ENCODE data around the gene ZNF71.

DNA sequence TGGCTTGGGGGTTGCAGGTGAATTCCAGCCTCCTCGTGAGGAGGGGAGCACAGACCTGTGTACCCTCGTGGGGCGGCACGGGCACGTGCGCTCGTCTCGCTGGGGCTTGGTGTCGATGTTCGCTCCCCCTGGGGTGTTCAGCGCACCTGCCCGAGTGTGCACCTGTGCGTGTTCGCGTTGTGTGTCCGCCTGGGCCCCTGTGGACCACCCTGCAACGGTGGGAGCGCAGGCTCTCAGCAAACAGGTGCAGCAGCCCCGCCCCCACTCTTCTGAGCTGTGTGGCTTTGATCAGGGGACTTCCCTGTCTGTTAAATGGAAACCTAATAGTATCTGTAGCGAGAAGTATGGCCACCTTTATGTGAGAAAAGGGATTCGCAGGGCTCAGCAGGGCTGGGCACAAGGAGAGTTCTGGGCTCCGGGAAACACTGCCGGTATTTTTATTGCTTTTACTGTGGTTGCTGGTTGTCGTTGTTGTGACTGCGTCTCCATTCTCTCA is 48.4 kb downstream of the ZNF71 start:
- TF ChIP-seq, protein P1, sequence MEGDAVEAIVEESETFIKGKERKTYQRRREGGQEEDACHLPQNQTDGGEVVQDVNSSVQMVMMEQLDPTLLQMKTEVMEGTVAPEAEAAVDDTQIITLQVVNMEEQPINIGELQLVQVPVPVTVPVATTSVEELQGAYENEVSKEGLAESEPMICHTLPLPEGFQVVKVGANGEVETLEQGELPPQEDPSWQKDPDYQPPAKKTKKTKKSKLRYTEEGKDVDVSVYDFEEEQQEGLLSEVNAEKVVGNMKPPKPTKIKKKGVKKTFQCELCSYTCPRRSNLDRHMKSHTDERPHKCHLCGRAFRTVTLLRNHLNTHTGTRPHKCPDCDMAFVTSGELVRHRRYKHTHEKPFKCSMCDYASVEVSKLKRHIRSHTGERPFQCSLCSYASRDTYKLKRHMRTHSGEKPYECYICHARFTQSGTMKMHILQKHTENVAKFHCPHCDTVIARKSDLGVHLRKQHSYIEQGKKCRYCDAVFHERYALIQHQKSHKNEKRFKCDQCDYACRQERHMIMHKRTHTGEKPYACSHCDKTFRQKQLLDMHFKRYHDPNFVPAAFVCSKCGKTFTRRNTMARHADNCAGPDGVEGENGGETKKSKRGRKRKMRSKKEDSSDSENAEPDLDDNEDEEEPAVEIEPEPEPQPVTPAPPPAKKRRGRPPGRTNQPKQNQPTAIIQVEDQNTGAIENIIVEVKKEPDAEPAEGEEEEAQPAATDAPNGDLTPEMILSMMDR (conservative IDR thresholded peaks at IDR 0.05; ENCODE audit: low read depth, low read length), result no peak
- no peak for TF ChIP-seq EZH2 (IDR thresholded peaks at IDR 0.05; ENCODE audit: borderline replicate concordance, low read depth, low read length, poor library complexity, severe bottlenecking)

All from A673 (cell line).